Stimulated activated CD8-positive, alpha-beta memory T cell treated with anti-CD3 and anti-CD28 coated beads, Interleukin-7, amount 100 ng/mL, for 4 hours (primary cell): Measurements from ENCODE around the gene EML2.
"Not testable (repeated sequence)": the region's sequence is repeated elsewhere in the genome, so short reads cannot be mapped to it uniquely, and the experiment has no call there.

Source experiments
- DNase-seq, 2 donors: peaks; one replicate each; pipeline ENCODE4 v3.0.0-alpha.2; 2020; ENCODE audit warnings: low read depth in 2 of 2

The EML2 gene, protein sequence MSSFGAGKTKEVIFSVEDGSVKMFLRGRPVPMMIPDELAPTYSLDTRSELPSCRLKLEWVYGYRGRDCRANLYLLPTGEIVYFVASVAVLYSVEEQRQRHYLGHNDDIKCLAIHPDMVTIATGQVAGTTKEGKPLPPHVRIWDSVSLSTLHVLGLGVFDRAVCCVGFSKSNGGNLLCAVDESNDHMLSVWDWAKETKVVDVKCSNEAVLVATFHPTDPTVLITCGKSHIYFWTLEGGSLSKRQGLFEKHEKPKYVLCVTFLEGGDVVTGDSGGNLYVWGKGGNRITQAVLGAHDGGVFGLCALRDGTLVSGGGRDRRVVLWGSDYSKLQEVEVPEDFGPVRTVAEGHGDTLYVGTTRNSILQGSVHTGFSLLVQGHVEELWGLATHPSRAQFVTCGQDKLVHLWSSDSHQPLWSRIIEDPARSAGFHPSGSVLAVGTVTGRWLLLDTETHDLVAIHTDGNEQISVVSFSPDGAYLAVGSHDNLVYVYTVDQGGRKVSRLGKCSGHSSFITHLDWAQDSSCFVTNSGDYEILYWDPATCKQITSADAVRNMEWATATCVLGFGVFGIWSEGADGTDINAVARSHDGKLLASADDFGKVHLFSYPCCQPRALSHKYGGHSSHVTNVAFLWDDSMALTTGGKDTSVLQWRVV

DNA sequence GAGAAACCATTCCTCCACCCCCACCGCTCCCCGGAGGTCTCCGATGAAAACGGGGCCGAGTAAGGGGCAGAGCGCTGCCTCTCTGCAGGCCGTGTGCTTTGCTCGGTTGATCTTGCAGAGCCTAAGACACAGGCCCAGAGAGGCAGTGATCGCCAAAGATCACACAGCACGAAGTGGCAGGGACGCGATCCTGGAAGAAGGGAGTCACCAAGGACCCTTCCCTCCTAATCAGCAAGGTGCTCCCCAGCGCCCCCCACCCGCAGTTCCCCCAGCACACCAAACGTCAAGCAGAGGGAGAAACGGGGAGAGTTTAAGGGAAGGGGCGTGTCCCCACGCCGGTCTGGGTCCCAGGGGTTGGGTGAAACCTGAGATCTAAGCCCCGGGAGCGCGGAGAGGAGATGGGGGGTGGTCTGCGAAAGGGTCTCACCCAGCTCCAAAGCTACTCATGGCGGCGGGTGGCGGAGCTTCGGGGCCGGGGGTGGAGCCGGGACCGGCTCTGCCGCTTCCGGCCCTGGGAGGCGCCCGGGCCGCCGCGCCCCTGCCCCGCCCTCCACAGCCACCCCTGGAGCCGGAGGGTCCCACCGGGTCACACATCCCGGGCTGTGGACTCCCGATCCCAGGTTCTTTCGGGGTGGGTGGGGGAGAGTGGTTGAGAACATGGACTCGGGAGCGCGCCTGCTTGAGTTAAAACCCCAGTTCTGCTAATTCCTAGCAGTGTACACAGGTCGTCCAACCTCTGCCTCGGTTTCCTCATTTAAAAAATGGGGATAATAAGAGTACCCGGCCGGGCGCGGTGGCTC lies at the start of gene EML2:
TSS of gene EML2 (minus strand) at position 468 of the 800 bp plus-strand sequence. CDS start at position 447, 21 bp downstream.
- DNase-seq: peak; percentile 12 to 42

DNA sequence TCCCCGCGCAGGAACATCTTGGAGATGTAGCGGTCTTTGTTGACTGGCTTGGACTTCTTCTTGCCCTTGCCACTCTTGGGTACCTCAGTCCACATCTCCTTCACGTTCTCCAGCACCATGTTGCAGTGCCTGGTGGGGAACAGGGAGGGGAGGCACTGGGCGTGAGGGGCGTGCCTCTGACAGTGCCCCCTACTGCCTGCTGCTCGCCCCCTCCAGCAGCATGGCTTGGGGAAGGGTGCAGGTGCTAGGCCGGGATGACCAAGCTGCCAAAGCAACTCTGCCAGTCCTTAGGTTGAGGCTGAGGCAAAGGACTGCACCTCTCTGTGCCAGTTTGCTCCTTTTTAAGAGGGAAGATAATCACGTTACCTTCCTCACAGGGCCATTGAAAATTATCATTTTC lies 48.4 kb upstream of the EML2 start:
- DNase-seq: no peak

DNA sequence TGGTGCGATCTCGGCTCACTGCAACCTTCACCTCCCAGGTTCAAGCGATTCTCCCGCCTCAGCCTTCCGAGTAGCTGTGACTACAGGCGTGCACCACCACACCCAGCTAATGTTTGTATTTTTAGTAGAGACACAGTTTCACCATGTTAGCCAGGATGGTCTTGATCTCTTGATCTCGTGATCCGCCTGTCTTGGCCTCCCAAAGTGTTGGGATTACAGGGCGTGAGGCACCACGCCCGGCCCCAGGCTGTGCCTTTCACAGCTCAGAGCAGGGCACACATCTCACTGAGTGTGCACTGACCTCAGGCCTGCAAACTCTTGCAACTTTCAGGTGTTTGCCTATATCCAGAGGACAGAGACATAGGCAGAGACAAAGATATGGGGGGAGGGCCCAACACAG lies 45.8 kb upstream of the EML2 start:
- not testable (repeated sequence) for DNase-seq

DNA sequence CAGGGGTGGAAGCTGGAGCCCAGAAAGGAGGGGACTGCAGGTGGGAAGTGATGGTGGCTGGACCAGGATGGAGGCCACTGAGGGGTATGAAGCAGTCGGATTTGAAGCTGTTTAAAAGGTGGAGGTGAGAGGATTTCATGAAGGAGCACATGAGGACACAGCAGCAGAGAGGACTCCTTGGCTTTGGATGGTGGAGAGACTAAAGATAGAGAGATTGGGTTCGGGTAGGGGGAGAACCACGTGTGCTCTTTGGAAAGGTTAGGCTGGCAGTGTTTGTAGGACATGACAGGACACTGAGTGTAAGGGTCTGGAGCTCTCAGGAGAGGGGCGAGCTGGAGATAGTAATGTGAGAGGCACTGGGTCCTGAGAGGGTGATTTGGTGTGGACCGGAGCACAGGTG lies 43.7 kb upstream of the EML2 start:
- no peak for DNase-seq

DNA sequence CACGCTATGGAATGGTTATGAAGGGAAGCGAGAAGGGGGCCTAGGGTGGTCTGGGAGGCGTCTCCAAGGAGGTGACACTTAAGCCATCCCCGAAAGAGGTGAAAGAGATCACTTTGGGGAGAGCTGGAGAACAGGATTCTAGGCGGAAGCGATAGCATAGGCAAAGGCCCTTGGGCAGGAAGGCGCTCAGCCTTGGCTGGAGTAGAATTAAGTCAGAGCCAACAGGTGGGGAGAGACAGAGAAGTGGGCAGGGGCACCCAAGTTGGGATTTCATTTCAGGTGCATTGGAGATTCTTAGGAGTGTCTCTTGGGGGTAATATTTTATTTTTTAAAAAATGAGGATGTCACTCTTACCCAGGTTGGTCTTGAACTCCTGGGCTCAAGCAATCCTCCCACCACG lies 42.9 kb upstream of the EML2 start:
- DNase-seq: no peak

DNA sequence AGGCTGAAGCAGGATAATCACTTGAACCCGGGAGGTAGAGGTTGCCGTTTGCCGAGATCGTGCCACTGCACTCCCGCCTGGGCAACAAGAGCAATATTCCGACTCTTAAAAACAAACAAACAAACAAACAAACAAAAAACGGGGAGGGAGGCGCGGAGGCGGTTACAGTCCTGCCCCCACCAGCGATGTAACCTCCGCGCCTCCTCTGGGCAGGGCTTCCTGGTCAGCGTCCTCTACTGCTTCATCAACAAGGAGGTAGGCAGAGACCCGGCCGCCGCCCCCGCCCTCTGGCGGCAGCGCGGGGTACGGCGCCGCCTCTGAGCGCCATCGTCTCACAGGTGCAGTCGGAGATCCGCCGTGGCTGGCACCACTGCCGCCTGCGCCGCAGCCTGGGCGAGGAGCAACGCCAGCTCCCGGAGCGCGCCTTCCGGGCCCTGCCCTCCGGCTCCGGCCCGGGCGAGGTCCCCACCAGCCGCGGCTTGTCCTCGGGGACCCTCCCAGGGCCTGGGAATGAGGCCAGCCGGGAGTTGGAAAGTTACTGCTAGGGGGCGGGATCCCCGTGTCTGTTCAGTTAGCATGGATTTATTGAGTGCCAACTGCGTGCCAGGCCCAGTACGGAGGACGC lies 42.3 kb upstream of the EML2 start:
- peak; percentile 51 to 75 for DNase-seq

DNA sequence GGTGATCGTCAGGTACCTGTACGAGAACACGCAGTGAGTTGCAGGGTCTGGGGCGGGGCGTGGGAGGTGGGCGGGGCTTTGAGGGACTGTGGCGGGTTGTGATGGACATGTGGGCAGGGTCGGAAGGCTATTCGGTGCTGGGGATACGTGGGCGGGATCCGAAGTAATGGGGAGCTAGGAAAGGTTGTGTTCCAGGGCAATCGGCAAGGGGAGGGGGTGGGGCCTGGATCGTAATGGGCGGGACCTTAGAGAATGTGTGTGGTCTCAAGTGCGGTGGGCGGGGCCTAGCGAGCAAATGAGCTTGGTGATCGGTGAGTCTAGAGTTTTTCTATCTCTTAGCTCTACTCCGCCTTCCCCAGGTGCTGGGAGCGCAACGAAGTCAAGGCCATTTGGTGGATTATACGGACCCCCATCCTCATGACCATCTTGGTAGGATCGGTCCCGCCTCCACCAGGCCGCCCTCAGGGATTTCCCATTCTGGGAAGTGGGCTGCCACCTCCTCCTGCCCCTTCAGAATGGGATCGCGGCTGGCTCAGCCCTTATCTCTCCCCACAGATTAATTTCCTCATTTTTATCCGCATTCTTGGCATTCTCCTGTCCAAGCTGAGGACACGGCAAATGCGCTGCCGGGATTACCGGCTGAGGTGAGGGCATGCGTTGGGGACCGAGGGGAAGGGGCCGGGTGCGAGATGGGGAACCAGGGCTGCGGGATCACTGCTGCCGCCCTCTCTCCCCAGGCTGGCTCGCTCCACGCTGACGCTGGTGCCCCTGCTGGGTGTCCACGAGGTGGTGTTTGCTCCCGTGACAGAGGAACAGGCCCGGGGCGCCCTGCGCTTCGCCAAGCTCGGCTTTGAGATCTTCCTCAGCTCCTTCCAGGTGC lies 38.4 kb upstream of the EML2 start:
- DNase-seq: peak; percentile 77 to 83

DNA sequence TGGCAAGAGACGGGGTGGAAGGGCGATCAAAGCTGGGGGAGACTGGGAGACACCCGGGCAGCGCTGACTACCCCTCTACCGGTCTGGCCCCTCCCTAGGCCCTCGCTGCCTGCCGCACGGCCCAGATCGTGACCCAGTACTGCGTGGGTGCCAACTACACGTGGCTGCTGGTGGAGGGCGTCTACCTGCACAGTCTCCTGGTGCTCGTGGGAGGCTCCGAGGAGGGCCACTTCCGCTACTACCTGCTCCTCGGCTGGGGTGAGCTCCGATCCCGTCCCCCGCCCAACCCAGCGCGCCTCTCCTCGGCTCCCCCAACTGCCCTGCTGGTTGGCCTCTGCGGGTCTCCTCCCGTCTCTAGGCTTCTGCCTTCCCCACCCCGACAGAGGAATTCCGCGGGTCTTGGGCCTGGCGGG lies 37.7 kb upstream of the EML2 start:
- DNase-seq: peak; percentile 74 to 78

DNA sequence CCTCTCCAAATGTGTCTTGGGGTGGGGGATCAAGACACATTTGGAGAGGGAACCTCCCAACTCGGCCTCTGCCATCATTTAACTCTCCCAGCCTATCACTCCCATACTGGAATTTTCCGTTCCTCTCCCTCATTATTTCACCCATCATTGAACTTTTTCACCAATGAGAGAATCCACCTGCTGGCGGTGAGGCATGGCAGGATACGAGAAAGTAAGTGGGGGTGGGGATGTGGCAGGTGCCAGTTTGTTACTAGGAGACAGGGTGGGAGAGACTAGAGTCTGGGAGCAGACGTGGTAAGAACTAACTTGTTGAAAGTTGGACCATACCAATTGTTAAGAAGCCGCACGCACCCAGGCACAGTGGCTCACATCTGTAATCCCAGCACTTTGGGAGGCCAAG lies 35.7 kb upstream of the EML2 start:
- no peak for DNase-seq

DNA sequence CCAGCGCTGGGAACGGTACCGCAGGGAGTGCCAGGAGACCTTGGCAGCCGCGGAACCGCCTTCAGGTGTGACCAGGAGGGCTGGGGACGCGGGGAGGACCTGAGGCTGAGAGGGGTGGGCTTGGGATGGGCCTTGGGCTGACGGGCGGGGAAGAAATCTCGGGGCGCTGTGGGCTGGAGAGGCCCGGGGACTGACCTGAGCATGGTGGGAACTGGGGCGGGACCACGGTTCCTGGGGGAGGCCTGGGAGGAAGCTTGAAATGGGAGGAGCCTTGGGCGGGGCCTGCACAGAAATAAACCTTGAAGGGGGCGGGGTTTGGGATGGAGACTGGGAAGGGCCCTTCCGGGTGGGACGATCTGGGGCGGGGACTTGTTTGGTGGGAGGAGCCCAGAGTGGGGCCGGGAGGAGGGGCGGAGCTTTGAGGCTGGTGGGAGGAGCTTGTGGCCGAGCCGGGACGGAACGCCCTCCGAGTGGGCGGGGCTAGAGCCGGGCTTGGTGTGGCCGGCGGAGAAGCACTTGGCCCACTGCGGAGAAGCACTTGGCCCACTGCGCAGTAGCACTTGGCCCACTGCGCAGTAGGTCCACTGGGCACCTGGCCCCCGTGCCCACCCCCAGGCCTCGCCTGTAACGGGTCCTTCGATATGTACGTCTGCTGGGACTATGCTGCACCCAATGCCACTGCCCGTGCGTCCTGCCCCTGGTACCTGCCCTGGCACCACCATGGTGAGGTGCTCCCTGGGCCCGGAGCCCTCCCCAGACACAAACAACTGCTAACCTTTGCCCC lies 31.7 kb upstream of the EML2 start:
- peak in 1 of 2 donors; percentile 40 for DNase-seq

DNA sequence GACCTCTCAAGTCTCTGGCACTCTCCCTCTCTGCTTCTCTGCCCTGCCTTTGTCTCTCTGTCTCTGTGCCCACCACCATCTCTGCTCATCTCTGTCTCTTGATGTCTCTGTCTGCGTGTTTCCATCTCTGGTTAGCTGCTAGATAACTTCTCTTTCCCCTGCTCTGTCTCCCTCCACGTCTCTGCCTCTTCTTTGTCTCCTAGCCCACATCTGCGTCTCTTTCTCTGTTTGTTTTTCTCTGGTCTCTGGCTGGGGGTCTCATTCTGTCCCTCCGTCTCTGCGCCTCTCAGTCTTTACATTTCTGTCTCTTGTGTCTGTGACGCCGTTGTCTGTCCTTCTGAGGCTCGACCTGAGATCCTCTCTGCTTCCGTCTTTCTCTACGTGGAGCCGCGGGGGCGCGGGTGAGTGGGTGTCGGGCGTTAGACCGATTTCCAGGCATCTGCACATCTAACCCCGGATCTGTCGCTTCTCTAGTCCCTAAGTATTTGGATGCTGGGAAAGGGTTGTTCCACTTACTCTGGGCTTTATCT lies 29.2 kb upstream of the EML2 start:
- peak; percentile 39 to 62 for DNase-seq

DNA sequence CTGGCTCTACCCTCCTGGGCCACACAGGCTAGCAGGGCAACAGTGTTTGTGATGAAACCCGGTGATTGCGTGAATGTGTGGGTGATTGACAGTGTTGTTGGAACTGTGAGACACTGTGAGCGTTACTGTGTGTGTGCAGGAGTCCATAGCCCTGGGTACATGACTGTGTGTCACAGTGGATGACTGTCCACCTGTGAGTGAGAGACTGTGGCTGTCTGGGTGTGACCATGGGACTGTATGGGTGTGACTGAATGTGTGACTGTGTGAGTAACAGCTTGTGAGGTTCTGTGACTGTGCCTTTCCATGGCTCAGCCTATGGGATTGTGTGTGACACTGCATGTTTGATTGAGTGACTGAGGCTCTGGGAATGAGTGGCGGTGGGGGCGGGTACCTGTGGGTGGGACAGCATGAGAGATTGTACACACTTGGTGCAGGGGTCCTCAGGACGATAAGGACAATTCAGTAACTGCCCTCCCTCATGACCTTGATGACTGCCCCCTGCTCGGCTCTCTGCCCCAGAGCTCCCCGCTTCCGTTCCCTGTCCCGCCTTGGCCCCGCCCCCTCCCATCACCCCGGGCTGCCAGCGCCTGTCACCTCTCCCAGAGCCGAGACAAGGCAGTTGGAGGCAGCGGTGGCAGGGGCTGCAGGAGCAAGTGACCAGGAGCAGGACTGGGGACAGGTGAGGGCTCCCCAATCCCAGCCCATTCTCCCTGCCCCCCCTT lies 28.6 kb upstream of the EML2 start, which contains the start of gene GIPR:
TSS of gene GIPR (plus strand) at position 602 of the 722 bp plus-strand sequence. CDS start 1,300 bp downstream, outside the sequence.
- peak; percentile 38 to 53 for DNase-seq

DNA sequence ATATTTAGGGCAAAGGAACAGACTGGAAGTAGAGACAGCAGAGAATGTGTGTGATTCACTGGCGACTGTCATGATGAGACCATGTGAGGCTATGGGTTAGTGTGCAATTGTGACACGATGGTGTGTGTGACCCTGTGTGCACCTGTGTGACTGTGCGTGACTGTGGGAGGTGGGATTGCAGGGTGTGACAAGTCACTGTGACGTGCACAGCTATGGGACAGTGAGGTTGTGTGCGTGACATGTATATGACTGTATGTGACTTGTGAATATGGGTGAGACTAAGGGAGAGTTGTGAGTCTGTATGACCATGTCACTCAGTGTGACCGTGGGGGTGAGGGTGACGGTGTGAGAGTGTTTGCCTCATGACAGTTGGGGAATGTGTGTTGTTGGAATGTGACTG lies 25.4 kb upstream of the EML2 start:
- no peak for DNase-seq

DNA sequence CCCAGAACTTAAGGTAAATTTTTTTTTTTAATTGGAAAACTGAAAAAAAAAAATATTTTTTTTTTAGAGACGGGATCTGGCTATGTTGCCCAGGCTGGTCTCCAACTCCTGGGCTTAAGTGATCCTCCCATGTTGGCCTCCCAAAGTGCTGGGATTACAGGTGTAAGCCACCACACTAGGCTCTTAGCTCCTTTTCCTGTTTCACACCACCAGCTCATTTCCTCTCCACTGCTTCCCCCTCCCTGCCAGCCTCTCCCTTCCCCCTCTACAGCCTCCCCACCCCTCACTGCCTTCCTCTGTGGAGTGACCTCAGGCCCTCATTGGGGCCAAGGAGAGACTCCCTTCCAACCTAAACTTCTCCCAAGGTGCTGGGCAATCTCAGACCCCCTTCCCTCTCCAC lies 24.6 kb upstream of the EML2 start:
- no peak for DNase-seq

DNA sequence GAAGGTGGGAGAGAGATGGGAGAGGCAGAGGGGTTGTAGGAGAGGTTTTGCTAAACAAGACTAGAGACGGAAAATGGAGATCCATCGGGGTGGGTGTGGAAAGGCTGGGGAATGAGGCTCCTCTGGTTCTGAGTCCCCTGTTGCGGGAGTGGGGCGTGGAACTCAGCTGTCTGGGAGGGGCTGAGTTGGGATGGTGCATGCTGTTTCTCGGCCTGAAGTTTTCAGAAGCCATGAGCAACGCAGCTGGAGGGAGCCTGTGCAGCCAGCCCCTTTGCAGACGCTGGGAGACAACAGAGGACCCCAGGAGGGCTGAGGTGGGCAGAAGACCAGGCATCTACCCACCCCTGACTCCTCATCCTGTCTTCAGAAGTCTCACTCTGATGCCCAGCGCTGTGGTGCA lies 21.4 kb upstream of the EML2 start:
- DNase-seq: no peak

DNA sequence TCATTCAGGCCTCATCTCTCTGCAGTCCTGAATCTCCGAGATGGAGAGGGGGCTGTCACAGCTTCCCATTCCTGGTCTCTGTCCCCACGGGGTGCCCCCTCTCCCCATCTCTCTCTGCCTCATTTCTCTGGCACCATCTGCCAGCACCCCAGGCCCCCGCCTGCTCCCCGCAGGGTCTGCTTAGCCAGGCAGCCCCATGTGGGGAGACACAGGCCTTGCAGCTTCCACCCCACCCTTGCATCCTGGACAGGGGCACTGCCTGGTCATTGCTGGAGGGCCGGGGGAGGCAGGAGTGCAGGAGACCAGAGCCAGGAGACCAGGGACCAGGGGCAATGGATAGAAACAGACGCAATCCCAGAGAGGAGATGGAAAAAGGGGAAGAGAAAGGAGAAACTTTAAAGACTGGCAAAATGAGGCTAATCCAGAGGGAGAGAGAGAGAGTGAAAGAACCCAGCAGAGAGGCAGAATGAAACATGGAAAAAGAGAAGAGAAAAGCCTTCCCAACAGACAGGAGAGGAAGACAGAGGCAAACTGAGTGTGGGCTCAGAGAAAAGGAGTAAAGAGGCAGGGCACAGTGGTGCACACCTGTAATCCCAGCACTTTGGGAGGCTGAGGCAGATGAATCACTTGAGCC lies 20.0 kb upstream of the EML2 start:
- no peak for DNase-seq

DNA sequence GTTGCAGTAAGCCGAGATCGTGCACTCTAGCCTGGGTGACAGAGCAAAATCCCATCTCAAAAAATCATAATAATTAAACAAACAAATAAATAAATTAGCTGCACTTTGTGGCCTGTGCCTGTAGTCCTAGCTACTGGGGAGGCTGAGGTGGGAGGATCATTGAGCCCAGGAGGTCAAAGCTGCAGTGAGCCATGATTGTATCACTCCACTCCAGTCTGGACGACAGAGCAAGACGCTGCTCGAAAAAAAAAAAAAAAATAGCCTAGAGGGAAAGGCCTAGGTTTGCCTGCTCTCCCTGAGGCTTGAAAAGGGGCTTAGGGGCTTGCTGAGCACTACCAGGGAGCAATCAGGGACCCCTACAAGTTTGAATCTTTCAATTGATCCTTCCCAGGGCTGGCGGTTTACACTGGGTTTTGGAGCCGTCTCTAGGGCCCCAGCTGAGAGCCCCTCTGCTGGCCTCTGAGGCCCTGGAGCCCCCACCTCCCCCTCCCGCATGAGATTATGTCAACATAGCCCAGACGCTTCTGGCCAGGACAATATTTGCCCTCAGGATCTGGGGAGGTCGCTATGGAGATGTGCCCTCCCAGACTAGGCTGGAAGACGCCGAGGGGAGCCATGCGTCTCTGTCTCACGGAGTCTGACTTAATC lies 18.4 kb upstream of the EML2 start:
- no peak for DNase-seq

DNA sequence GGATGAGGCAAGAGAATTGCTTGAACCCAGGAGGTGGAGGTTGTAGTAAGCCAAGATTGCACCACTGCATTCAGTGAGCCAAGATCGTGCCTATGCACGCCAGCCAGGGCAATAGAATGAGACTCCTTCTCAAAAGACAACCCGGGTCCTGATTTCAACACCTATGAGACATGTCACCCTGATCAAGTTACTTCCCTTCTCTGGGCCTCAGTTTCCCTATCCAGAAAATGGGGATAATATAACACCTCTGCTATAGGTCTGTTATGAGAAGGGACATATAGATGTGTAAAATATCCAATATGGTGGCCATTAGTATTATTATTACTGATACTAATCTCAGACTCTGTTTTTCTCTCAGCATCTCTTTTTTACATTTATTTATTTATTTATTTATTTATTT lies 15.9 kb upstream of the EML2 start:
- no peak for DNase-seq
